Measurements from ENCODE around the gene MCM6.

DNA sequence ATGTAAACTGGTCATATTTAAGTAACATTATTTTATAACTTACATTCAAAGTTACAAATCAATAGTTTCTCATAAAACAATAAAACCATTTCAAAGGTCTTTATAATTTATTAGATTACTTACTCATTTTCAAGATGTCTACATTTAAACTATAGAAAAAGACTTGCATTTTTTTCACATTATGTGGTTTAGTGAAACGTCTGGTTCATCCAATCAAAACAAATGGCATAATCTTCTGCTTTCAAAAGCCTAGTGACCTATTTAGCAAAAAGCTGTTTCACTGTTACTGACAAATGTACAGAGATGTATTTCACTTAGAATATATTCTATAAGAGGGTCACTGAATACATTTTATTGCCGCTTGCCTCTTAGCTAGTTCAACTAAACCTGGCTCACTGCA lies 49.3 kb upstream of the MCM6 start:
- TF ChIP-seq EP300 (IDR thresholded peaks at IDR 0.05; ENCODE audit: low read depth), result no peak
- TF ChIP-seq, protein P1, sequence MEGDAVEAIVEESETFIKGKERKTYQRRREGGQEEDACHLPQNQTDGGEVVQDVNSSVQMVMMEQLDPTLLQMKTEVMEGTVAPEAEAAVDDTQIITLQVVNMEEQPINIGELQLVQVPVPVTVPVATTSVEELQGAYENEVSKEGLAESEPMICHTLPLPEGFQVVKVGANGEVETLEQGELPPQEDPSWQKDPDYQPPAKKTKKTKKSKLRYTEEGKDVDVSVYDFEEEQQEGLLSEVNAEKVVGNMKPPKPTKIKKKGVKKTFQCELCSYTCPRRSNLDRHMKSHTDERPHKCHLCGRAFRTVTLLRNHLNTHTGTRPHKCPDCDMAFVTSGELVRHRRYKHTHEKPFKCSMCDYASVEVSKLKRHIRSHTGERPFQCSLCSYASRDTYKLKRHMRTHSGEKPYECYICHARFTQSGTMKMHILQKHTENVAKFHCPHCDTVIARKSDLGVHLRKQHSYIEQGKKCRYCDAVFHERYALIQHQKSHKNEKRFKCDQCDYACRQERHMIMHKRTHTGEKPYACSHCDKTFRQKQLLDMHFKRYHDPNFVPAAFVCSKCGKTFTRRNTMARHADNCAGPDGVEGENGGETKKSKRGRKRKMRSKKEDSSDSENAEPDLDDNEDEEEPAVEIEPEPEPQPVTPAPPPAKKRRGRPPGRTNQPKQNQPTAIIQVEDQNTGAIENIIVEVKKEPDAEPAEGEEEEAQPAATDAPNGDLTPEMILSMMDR (IDR thresholded peaks at IDR 0.05), result no peak
- no peak for TF ChIP-seq POLR2A (IDR thresholded peaks at IDR 0.05)
- TF ChIP-seq POLR2AphosphoS5 (IDR thresholded peaks at IDR 0.05), result no peak
